Measurements from ENCODE around the gene TSPAN15. TPM values are rescaled to one million over a fixed set of nuclear protein-coding genes. Genes with fewer than 3 reads are reported as not detected.
A peak's percentile ranks its signal among the peaks of the same experiment; 100 is the strongest.
"Not testable (repeated sequence)": the region's sequence is repeated elsewhere in the genome, so short reads cannot be mapped to it uniquely, and the experiment has no call there.

TSPAN15 gene
- total RNA-seq, 2 experiments from 2014 or later: 2.4 to 3.1 TPM

DNA sequence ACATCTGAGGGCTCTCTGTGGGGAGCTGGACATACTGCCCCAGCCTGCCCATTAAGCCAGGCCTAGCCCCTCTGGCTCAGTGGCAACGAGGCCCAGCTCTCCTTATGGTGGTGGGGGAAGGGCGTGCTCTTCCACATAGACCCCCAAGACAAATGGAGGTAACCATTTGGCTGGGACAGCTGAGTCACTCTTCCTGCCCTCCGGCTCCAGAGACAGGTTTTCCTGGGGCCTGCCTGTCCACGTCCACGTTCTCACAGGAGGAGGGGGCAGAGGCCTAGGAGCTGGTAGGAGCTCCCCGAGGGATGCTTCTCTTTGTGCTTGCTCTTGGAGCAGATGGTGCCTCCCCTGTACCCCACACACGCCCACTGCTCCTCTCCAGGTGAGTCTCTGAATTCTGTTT, 33.5 kb downstream of the TSPAN15 start:
- ChIA-PET CTCF (ENCODE audit: unreplicated experiment) (no interaction called here), POLR2A (interaction anchor here (0.7 to 0.8 kb wide), 2 partner anchors 29 to 44 kb away, joined by 3 read pairs; no protein-coding TSS in a partner anchor)
- H3K79me2 ChIP-seq (ENCODE audit: insufficient read depth, low read depth, low read length): no peaks in the 10 kb centered on the region
- H3K4me1 ChIP-seq (ENCODE audit: insufficient read depth, low read length, poor library complexity, severe bottlenecking): peaks cover 8% of the 10 kb centered on the region
- no peak overlapping the region for H3K27ac ChIP-seq (ENCODE audit: low read depth, low read length, poor library complexity, severe bottlenecking)
- no peak for DNase-seq (ENCODE audit: low spot score)
- no peak overlapping the region for H3K4me2 ChIP-seq (ENCODE audit: low read length)
- H3K36me3 ChIP-seq (ENCODE audit: insufficient read depth, low read length): no peaks in the 10 kb centered on the region
- peaks cover 9% of the 10 kb centered on the region; the same call in 1 of the 2 replicates for H3K9me3 ChIP-seq (ENCODE audit: low read length)
- H3K9me2 ChIP-seq (ENCODE audit: insufficient read depth, low read length): no peaks in the 10 kb centered on the region
- BruUV-seq (replicated peaks): no TSS peak
- no peaks in the 10 kb centered on the region for H4K20me1 ChIP-seq (ENCODE audit: insufficient read depth, low read length)
- TF ChIP-seq, protein P1, sequence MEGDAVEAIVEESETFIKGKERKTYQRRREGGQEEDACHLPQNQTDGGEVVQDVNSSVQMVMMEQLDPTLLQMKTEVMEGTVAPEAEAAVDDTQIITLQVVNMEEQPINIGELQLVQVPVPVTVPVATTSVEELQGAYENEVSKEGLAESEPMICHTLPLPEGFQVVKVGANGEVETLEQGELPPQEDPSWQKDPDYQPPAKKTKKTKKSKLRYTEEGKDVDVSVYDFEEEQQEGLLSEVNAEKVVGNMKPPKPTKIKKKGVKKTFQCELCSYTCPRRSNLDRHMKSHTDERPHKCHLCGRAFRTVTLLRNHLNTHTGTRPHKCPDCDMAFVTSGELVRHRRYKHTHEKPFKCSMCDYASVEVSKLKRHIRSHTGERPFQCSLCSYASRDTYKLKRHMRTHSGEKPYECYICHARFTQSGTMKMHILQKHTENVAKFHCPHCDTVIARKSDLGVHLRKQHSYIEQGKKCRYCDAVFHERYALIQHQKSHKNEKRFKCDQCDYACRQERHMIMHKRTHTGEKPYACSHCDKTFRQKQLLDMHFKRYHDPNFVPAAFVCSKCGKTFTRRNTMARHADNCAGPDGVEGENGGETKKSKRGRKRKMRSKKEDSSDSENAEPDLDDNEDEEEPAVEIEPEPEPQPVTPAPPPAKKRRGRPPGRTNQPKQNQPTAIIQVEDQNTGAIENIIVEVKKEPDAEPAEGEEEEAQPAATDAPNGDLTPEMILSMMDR (conservative IDR thresholded peaks at IDR 0.05; ENCODE audit: low read length): no peak
- no peak for TF ChIP-seq EZH2phosphoT487 (IDR thresholded peaks at IDR 0.05; ENCODE audit: borderline replicate concordance, low read depth, low read length)
- no peak overlapping the region for H2AFZ ChIP-seq (ENCODE audit: low read length)
- no peak overlapping the region for H3K4me3 ChIP-seq (ENCODE audit: low read depth, low read length, poor library complexity, severe bottlenecking)
- intact Hi-C loops (cut with micrococcal nuclease; ENCODE audit: unreplicated experiment): no loop called here

DNA sequence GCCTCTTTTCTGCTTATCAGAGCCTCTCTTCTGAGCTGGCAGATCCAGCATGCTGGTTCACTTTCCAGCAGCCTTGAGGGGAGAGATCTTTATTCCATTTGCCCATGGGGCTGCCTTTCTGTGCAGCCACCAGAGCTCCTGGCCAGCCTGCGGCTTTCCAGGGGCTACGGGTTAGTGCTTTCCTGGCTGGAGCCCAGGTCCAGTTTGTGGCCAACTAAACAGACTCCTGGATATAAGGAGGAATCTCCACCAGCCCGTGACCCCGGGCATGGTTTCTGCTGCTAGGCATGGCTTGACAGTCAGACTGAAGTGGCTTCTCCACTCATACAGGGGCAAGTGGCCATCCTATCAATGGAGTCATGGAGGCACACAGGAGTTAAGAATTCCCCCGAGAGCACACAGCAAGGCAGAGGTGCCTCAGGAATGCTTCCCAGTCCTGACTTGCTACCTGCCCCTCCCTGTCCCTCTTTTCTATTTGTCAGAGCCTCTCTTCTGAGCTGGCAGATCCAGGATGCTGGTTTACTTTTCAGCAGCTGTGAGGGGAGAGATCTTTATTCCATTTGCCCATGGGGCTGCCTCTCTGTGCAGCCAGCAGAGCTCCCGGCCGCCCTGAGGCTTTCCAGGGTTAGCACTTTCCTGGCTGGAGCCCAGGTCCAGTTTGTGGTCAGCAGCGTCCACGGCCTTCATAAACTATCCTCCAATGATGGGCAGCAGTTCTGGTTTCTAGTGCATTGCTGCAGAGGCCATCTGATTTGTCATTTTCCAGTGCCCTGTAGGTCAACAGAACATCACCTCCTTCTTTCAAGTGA, 35.9 kb downstream of the TSPAN15 start:
- Histone ChIP-seq H4K20me1 (ENCODE audit: insufficient read depth, low read length) (no peaks in the 10 kb centered on the region), H2AFZ (ENCODE audit: low read length) (no peak overlapping the region), H3K9me2 (ENCODE audit: insufficient read depth, low read length) (no peaks in the 10 kb centered on the region), H3K9me3 (ENCODE audit: low read length) (peaks cover 9% of the 10 kb centered on the region; the same call in 1 of the 2 replicates), H3K79me2 (ENCODE audit: insufficient read depth, low read depth, low read length) (no peaks in the 10 kb centered on the region), H3K36me3 (ENCODE audit: insufficient read depth, low read length) (no peaks in the 10 kb centered on the region), H3K27ac (ENCODE audit: low read depth, low read length, poor library complexity, severe bottlenecking) (no peak overlapping the region), H3K4me3 (ENCODE audit: low read depth, low read length, poor library complexity, severe bottlenecking) (no peak overlapping the region), H3K4me2 (ENCODE audit: low read length) (no peak overlapping the region), H3K4me1 (ENCODE audit: insufficient read depth, low read length, poor library complexity, severe bottlenecking) (no peaks in the 10 kb centered on the region)
- ChIA-PET POLR2A (no interaction called here), CTCF (ENCODE audit: unreplicated experiment) (no interaction called here)
- intact Hi-C loops (cut with micrococcal nuclease; ENCODE audit: unreplicated experiment): no loop called here
- no peak for TF ChIP-seq EZH2phosphoT487 (IDR thresholded peaks at IDR 0.05; ENCODE audit: borderline replicate concordance, low read depth, low read length)
- TF ChIP-seq, protein P1 (conservative IDR thresholded peaks at IDR 0.05; ENCODE audit: low read length): no peak
- DNase-seq (ENCODE audit: low spot score): no peak
- no TSS peak for BruUV-seq (replicated peaks)

GRCh38 chr10:69488149-69488844, 37.0 kb downstream of the TSPAN15 start:
- H3K9me3 ChIP-seq (ENCODE audit: low read length); H2AFZ ChIP-seq (ENCODE audit: low read length); H3K79me2 ChIP-seq (ENCODE audit: insufficient read depth, low read depth, low read length); H3K4me2 ChIP-seq (ENCODE audit: low read length); intact Hi-C loops (cut with micrococcal nuclease; ENCODE audit: unreplicated experiment); POLR2A ChIA-PET; CTCF ChIA-PET (ENCODE audit: unreplicated experiment); H4K20me1 ChIP-seq (ENCODE audit: insufficient read depth, low read length); DNase-seq (ENCODE audit: low spot score); H3K9me2 ChIP-seq (ENCODE audit: insufficient read depth, low read length); H3K27ac ChIP-seq (ENCODE audit: low read depth, low read length, poor library complexity, severe bottlenecking); BruUV-seq (replicated peaks); H3K4me3 ChIP-seq (ENCODE audit: low read depth, low read length, poor library complexity, severe bottlenecking); H3K36me3 ChIP-seq (ENCODE audit: insufficient read depth, low read length); H3K4me1 ChIP-seq (ENCODE audit: insufficient read depth, low read length, poor library complexity, severe bottlenecking): not testable (repeated sequence)

GRCh38 chr10:69488856-69489255, 37.6 kb downstream of the TSPAN15 start:
- intact Hi-C loops (cut with micrococcal nuclease; ENCODE audit: unreplicated experiment); H3K27ac ChIP-seq (ENCODE audit: low read depth, low read length, poor library complexity, severe bottlenecking); H3K4me2 ChIP-seq (ENCODE audit: low read length); H3K4me1 ChIP-seq (ENCODE audit: insufficient read depth, low read length, poor library complexity, severe bottlenecking); H3K36me3 ChIP-seq (ENCODE audit: insufficient read depth, low read length); H4K20me1 ChIP-seq (ENCODE audit: insufficient read depth, low read length); H3K79me2 ChIP-seq (ENCODE audit: insufficient read depth, low read depth, low read length); POLR2A ChIA-PET; H2AFZ ChIP-seq (ENCODE audit: low read length); H3K4me3 ChIP-seq (ENCODE audit: low read depth, low read length, poor library complexity, severe bottlenecking); BruUV-seq (replicated peaks); CTCF ChIA-PET (ENCODE audit: unreplicated experiment); H3K9me3 ChIP-seq (ENCODE audit: low read length); H3K9me2 ChIP-seq (ENCODE audit: insufficient read depth, low read length): not testable (repeated sequence)
- DNase-seq (ENCODE audit: low spot score): peak; percentile 19
